Ishikawa (cell line): Measurements from ENCODE around the gene ZNF618.

Source experiments
- EP300 ChIP-seq: IDR thresholded peaks from 2 replicates; pipeline ENCODE4 v1.6.1; 2012; ENCODE audit warnings: borderline replicate concordance
- TAF1 ChIP-seq: IDR thresholded peaks from 2 replicates; pipeline ENCODE4 v1.6.1; 2012; ENCODE audit warnings: low read depth, mild to moderate bottlenecking
- TCF12 ChIP-seq: IDR thresholded peaks from 2 replicates; pipeline ENCODE4 v1.6.1; 2012; ENCODE audit warnings: low read depth
- ZBTB7A ChIP-seq: IDR thresholded peaks from 2 replicates; pipeline ENCODE4 v1.6.1; 2012; ENCODE audit warnings: low read depth

GRCh38 chr9:113997610-113998009 lies 121.5 kb downstream of the ZNF618 start:
- no peak for TF ChIP-seq TCF12
- no peak for TF ChIP-seq EP300
- TF ChIP-seq ZBTB7A: no peak
- no peak for TF ChIP-seq TAF1
